GM12873 (cell line): Measurements from ENCODE around the gene HDDC2.

Source experiments
- TF ChIP-seq, protein P1 (sequence below): IDR thresholded peaks from 2 replicates; pipeline ENCODE4 v1.5.1; 2012; ENCODE audit warnings: low read depth, mild to moderate bottlenecking, moderate library complexity, low read length, control low read depth; ENCODE audit not compliant: insufficient read depth; ENCODE audit errors: missing control alignments

HDDC2 gene

DNA sequence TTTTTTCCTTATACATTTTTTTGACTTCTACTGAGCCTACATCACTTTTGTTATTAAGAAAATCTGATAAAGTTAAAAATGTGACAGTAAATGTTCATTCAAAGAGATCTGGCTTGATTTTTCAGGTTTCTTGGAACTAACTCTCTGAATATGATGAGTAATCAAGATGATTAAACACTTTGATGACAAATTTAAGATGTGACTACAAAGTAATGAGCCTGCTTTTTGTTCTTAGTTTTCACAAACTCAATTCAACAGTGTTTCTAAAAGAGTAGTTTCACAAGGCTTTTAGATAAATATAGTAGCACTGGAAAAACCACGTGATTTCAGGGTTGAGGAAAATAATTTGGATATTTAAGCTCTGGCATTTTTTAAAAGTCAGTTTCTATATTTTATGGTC, 37.9 kb upstream of the HDDC2 start:
- TF ChIP-seq, protein P1, sequence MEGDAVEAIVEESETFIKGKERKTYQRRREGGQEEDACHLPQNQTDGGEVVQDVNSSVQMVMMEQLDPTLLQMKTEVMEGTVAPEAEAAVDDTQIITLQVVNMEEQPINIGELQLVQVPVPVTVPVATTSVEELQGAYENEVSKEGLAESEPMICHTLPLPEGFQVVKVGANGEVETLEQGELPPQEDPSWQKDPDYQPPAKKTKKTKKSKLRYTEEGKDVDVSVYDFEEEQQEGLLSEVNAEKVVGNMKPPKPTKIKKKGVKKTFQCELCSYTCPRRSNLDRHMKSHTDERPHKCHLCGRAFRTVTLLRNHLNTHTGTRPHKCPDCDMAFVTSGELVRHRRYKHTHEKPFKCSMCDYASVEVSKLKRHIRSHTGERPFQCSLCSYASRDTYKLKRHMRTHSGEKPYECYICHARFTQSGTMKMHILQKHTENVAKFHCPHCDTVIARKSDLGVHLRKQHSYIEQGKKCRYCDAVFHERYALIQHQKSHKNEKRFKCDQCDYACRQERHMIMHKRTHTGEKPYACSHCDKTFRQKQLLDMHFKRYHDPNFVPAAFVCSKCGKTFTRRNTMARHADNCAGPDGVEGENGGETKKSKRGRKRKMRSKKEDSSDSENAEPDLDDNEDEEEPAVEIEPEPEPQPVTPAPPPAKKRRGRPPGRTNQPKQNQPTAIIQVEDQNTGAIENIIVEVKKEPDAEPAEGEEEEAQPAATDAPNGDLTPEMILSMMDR: no peak

DNA sequence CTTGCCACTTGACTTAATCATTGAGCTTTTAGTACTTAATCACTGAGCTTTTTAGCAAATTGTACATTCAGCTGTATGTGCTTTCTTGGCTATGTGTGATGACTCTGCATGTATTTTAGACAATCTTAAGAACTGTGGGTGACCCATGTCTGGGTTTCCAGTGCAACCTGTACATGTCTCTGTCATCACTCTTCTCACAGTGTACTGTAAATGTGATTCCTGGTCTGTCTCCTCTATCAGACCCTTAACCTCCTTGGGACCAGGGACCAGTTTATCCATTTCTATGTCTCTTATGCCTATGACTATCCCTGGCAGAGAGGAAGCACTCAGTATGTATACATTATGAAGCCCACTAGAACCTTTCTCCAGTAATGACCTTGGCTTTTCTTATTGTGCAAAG, 36.6 kb upstream of the HDDC2 start:
- TF ChIP-seq, protein P1: no peak

DNA sequence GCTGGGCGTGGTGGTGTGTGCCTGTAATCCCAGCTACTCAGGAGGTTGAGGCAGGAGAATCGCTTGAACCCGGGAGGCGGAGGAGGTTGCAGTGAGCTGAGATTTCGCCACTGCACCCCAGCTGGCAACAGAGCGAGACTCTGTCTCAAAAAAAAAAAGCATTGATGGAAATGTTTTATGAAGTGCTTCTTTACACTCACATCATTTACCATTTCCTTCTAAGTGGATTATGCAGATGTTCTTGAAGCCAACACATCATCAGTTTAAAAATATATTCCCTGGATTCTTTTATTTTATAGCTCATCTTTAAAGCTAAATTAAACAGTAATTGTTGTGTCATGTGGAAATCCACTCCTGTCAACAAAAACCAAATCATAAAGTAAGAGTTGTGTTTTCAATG, 35.9 kb upstream of the HDDC2 start:
- TF ChIP-seq, protein P1: no peak

DNA sequence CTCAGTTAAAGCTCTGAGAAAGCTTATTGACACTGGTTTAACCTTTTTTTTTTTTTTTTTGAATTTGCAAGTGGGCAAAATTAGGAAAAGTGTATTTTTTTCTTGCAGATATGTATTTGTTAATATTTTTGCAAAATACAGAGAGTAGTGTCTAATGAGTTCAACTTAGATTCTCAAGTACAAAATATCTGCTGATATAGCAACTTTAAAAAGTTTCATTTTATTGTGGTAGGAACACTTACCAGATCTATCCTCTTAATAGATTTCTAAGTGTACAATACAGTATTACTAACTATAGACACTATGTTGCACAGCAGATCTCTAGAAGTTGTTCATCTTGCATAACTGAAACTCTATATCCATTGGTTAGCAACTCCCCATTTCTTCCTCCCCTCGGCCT, 30.9 kb upstream of the HDDC2 start:
- TF ChIP-seq, protein P1: no peak

DNA sequence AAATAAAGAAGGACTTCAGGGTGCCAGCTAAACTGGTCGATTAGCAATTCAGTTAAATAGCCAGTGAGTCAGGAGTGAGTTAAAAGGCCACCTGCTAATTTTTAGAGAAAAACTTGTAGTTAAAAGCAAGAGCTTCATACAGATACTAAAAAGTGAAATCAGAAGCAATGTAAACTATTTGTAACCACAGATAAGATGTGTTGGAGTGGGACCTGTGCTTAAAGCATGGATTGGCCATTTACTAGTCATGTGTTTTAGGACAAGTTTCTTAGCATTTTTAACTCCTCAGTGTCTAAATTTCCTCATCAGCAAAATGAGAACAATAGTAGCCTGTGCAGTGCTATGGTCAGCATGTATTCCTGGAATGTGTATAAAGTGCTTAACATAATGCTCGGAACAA, 23.8 kb upstream of the HDDC2 start:
- TF ChIP-seq, protein P1: no peak

DNA sequence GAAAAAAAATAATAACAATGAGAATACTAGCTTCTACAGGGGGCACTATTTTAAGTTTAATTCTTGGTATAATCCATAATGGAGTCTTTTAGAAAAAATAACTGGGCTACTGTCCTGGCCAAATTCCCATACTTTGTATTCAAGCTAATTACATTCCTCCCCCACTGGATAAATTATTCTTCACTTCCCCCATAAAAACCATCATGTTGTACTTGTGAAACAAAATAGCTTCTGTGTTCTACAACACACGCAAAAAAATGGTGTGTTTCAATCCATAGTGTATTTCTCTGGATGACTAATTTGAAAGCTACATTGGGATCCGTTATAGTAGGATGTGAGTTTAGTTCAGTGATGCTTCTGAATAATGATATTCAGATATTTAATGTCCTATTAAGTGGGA, 21.6 kb upstream of the HDDC2 start:
- TF ChIP-seq, protein P1: no peak

DNA sequence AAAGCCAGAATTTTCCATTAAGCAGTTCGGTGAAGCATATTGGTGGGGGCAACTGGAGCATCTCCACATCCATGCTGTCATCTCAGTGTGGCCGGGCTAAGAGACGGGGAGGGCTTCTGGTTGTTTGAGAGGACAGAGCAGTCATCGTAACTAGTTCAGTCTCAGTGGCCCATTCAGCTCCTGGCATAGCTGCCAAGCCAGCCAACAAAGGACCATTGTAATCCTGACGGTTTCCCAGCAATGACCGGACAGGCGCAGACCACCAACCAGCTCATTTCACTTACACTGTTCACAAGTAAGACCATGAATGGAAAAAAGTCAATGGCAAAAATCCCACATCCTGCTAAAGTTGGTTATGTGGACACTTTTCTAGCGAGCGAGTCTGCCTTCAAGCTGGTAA, 14.9 kb upstream of the HDDC2 start:
- TF ChIP-seq, protein P1: no peak
